Right lobe of liver (tissue), 6 donors: ENCODE results near the gene KLHL42. TPM values are rescaled to one million over a fixed set of nuclear protein-coding genes. Genes with fewer than 3 reads are reported as not detected.

ENCODE experiments used
- ATAC-seq, 4 donors: fragments of 200-7000 bp; cut with Tn5 transposase; one replicate each; pipeline ENCODE4 v1.9.1; 2020; ENCODE audit warnings: mild to moderate bottlenecking in 4 of 4, moderate library complexity in 4 of 4
- DNase-seq, 3 donors: peaks; one replicate each; pipeline ENCODE4 v3.0.0-alpha.2; 2020
- H3K27ac ChIP-seq, 3 donors: fragments of 200-600 bp; one replicate each; pipeline ENCODE4 v1.8.0; 2022
- H3K27me3 ChIP-seq, 2 donors: fragments of 200-600 bp; one replicate each; pipeline ENCODE4 v1.8.0; 2022
- H3K36me3 ChIP-seq, 4 donors: fragments of 200-600 bp; sonication (generic) in 1 of 4; one replicate each; pipeline versions ENCODE4 v1.5.1 to v1.8.0; 2017 to 2022; ENCODE audit warnings: control low read depth in 1 of 4
- H3K4me1 ChIP-seq, 4 donors: fragments of 200-600 bp; sonication (generic) in 1 of 4; one replicate each; pipeline versions ENCODE4 v1.5.1 to v1.8.0; 2017 to 2022; ENCODE audit warnings: control low read depth in 1 of 4
- H3K4me3 ChIP-seq, 3 donors: fragments of 200-600 bp; one replicate each; pipeline ENCODE4 v1.8.0; 2022
- H3K9me3 ChIP-seq, 4 donors: fragments of 200-600 bp; sonication (generic) in 1 of 4; one replicate each; pipeline versions ENCODE4 v1.5.1 to v1.8.0; 2017 to 2022; ENCODE audit warnings: control low read depth in 1 of 4
- CTCF ChIP-seq, 4 donors: fragments of 200-600 bp in 3 of 4; fragments of 450-650 bp in 1 of 4; IDR thresholded peaks; one replicate each; pipeline versions ENCODE4 v1.5.1 to v1.8.0; 2016 to 2022; ENCODE audit warnings: antibody characterized with exemption in 4 of 4, mild to moderate bottlenecking in 2 of 4
- POLR2A ChIP-seq: fragments of 450-650 bp; IDR thresholded peaks from one replicate; pipeline ENCODE4 v1.6.1; 2017; ENCODE audit warnings: antibody characterized with exemption, mild to moderate bottlenecking
- WGBS: methylation state at CpG from one replicate; pipeline ENCODE4 v1.1.6; 2018; ENCODE audit warnings: low coverage, low lambda C conversion rate; ENCODE audit not compliant: insufficient coverage; ENCODE audit errors: missing lambda C conversion rate; 5-methylcytosine and 5-hydroxymethylcytosine counted together
- intact Hi-C, 2 donors: fragments of 100-400 bp; cut with DNase I; formaldehyde crosslinking; loops; one replicate each; pipeline versions ENCODE4 v1.11.2 to v1.14.1; 2022
- total RNA-seq, 6 experiments: library from RNA; depleted of rRNA in 2 of 6; stranded (reverse); fragments of >200 nt in 2 of 6; fragmentation: NEBNext Ultra II Directional in 3 of 6; extraction: Animal tissue kit (Norgen Biotek cat#: 25700) in 3 of 6; gene quantifications; one replicate each; pipeline versions ENCODE4 v1.1.0 to v1.2.4, GENCODE V29; 2016 to 2023
- donor health status: DM: no; HTN: yes; CAD: no.
- donor health status: DM: no; HTN: no; CAD: no.
- donor health status: DM: no; HTN: no; CAD: no.
- donor health status: DM: no; HTN: yes; CAD: no.
- donor health status: DM: no; HTN: yes; CAD: no.

The KLHL42 gene
- total RNA-seq, 6 experiments from 2014 or later = 9.4 to 15.3 (median 10.6) TPM

DNA sequence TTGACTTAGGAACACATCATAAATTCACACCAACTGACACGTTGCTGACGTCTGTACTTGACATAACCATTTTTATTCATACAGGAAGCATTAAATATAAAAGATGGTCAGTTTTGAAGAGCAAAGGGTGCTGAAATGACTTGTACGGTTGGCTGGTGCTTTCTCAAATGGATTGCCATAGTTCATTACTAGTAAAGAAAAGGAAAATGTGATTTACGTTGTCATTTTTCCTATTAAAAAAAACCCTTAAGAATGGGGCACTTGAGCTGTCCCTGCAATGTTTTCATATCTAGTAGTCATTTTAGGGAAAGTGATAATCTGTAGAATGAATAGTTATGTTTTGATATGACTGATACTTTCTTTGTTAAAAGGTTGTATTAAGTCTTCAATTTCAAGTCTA is 22.5 kb downstream of the KLHL42 start:
- TF ChIP-seq POLR2A (no peak), CTCF (IDR thresholded peaks at IDR 0.05) (no peak)
- H3K9me3 ChIP-seq = no peaks in the 10 kb centered on the region
- intact Hi-C loops = no loop called here
- H3K4me3 ChIP-seq = no peak overlapping the region
- no peaks in the 10 kb centered on the region for H3K27me3 ChIP-seq
- ATAC-seq (no peak), DNase-seq (no peak)
- H3K27ac ChIP-seq = no peak overlapping the region
- H3K4me1 ChIP-seq = no peaks in the 10 kb centered on the region
- WGBS = 81% methylated on average over 4 of the region's 4 CpGs
- peaks cover 0 to 18% (median 6%) of the 10 kb centered on the region in 4 donors for H3K36me3 ChIP-seq

DNA sequence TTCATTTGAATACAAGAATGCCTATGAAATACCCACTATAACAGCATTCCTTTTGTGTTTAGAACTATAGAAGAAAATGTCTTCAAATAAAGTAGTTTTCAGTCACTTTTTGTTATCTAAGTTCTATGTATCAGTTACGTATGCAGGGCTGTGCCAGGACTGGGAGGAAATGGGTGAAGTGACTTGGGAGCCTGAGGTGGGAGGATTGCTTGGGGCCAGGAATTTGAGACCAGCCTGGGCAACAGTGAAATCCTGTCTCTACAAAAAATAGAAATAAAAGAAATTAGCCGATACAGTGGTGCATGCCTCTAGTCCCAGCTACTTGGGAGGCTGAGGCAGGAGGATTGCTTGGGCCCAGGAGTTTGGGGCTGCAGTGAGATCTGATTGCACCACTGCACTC is 22.9 kb downstream of the KLHL42 start:
- no peak for TF ChIP-seq POLR2A
- TF ChIP-seq CTCF (IDR thresholded peaks at IDR 0.05) = no peak
- H3K36me3 ChIP-seq = peaks cover 0 to 14% (median 3%) of the 10 kb centered on the region in 4 donors
- no peaks in the 10 kb centered on the region for H3K27me3 ChIP-seq
- ATAC-seq = no peak
- H3K4me1 ChIP-seq = no peaks in the 10 kb centered on the region
- DNase-seq = no peak
- H3K27ac ChIP-seq = no peak overlapping the region
- no peak overlapping the region for H3K4me3 ChIP-seq
- intact Hi-C loops = no loop called here
- 94% methylated on average over 2 of the region's 2 CpGs for WGBS
- no peaks in the 10 kb centered on the region for H3K9me3 ChIP-seq

DNA sequence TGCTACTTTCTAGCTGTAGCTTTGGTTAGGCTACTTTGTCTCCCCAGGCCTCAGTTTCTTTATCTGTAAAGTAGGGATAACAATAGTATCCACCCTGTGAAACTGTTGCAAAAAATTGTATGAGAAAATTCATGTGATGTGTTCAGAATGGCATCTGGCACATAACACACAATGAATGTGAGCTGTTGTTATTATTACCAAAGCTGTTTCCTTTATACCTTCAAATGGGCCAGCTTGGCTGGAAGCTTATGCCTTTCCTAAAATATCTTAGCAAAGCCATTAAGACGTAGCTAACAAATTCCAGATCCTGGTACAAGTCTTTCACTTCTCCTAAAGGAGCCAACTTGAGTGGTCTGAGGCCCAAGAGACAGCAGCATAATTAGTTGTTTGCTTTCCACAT is 25.2 kb downstream of the KLHL42 start:
- 25% methylated on average over 1 of the region's 1 CpG for WGBS
- intact Hi-C loops = no loop called here
- H3K9me3 ChIP-seq = no peaks in the 10 kb centered on the region
- no peak overlapping the region for H3K27ac ChIP-seq
- H3K4me1 ChIP-seq = no peaks in the 10 kb centered on the region
- H3K27me3 ChIP-seq = no peaks in the 10 kb centered on the region
- H3K36me3 ChIP-seq = no peaks in the 10 kb centered on the region
- ATAC-seq (no peak), DNase-seq (no peak)
- TF ChIP-seq POLR2A = no peak
- no peak for TF ChIP-seq CTCF (IDR thresholded peaks at IDR 0.05)
- no peak overlapping the region for H3K4me3 ChIP-seq

DNA sequence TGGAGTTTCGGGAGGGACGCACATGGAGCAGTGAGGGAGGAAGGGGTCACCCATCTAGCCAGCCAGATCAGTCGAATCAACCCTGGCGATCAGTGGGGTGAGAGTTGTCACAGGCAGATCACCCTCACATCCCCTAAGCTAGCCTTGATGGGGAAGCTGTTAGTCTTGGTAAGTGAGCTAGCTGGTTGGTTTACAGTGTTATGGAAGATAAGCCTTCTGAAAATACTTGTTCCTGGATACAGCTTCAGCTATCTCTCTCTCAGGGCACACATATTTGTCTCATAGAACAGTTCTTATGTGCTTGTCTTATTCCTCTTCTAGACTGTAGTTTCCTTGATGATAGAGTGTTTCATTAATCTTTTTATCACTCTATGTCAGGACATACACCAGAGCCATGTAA is 26.2 kb downstream of the KLHL42 start:
- H3K27me3 ChIP-seq = no peaks in the 10 kb centered on the region
- H3K9me3 ChIP-seq = no peaks in the 10 kb centered on the region
- no peaks in the 10 kb centered on the region for H3K36me3 ChIP-seq
- no peak overlapping the region for H3K4me3 ChIP-seq
- WGBS = 77% methylated on average over 4 of the region's 4 CpGs
- intact Hi-C loops = no loop called here
- H3K27ac ChIP-seq = no peak overlapping the region
- no peaks in the 10 kb centered on the region for H3K4me1 ChIP-seq
- no peak for DNase-seq
- TF ChIP-seq POLR2A = no peak
- no peak for TF ChIP-seq CTCF (IDR thresholded peaks at IDR 0.05)
- ATAC-seq = no peak

GRCh38 chr12:27807063-27807703 is 27.1 kb downstream of the KLHL42 start:
- TF ChIP-seq POLR2A (no peak), CTCF (IDR thresholded peaks at IDR 0.05) (no peak)
- H3K36me3 ChIP-seq = no peaks in the 10 kb centered on the region
- no peaks in the 10 kb centered on the region for H3K4me1 ChIP-seq
- no peak overlapping the region for H3K27ac ChIP-seq
- H3K27me3 ChIP-seq = no peaks in the 10 kb centered on the region
- no peak overlapping the region for H3K4me3 ChIP-seq
- intact Hi-C loops = no loop called here
- no peak for ATAC-seq
- 48% methylated on average over 7 of the region's 8 CpGs for WGBS
- no peak for DNase-seq
- H3K9me3 ChIP-seq = no peaks in the 10 kb centered on the region
